HepG2 (cell line): ENCODE measurements around the gene BCAS3. TPM values are rescaled to one million over a fixed set of nuclear protein-coding genes. Genes with fewer than 3 reads are reported as not detected.

ENCODE experiments used
- CREM ChIP-seq, 2 experiments: sonication (generic) in 1 of 2; formaldehyde crosslinking in 1 of 2; IDR thresholded peaks; 2 replicates each; pipeline versions ENCODE4 v1.4.0 to v1.6.1; 2016 to 2020; ENCODE audit warnings: antibody characterized with exemption in 1 of 2, mild to moderate bottlenecking in 1 of 2, missing genetic modification reagents in 1 of 2
- NPAS2 ChIP-seq: sonication (generic); formaldehyde crosslinking; IDR thresholded peaks from 2 replicates; pipeline ENCODE4 v1.8.0; 2022; ENCODE audit warnings: mild to moderate bottlenecking, missing genetic modification reagents, borderline replicate concordance
- PITX1 ChIP-seq: sonication (generic); formaldehyde crosslinking; IDR thresholded peaks from 2 replicates; pipeline ENCODE4 v1.5.1; 2020; ENCODE audit warnings: mild to moderate bottlenecking, missing genetic modification reagents
- SCMH1 ChIP-seq: sonication (generic); formaldehyde crosslinking; IDR thresholded peaks from 2 replicates; pipeline ENCODE4 v1.9.0; 2021; ENCODE audit warnings: missing genetic modification reagents, mild to moderate bottlenecking, borderline replicate concordance
- TGIF2 ChIP-seq: IDR thresholded peaks from 2 replicates; pipeline ENCODE4 v1.6.1; 2016; ENCODE audit warnings: control low read depth, missing compliant biosample characterization
- ZFAT ChIP-seq: sonication (generic); formaldehyde crosslinking; conservative IDR thresholded peaks from 2 replicates; pipeline ENCODE4 v1.8.1; 2023; ENCODE audit warnings: missing genetic modification reagents, inconsistent platforms
- ZNF468 ChIP-seq: sonication (generic); formaldehyde crosslinking; IDR thresholded peaks from 2 replicates; pipeline ENCODE4 v1.8.0; 2022; ENCODE audit warnings: mild to moderate bottlenecking, moderate library complexity, missing genetic modification reagents
- ZSCAN20 ChIP-seq: sonication (generic); formaldehyde crosslinking; IDR thresholded peaks from 2 replicates; pipeline ENCODE4 v1.4.0; 2020; ENCODE audit warnings: missing genetic modification reagents, mild to moderate bottlenecking, borderline replicate concordance
- polyA plus RNA-seq, 8 experiments: library from polyadenylated mRNA; depleted of rRNA in 3 of 8; stranded (reverse) in 7 of 8; unstranded in 1 of 8; fragments of >200 nt; fragmentation: Illumina TruSeq in 4 of 8; extraction: Trizol in 4 of 8; gene quantifications; 2 replicates each; pipeline versions ENCODE4 v1.2.1 to v1.2.3, GENCODE V29; 2011 to 2016; ENCODE audit warnings: low read depth in 4 of 8, missing spikeins in 1 of 8, mixed read lengths in 1 of 8; ENCODE audit not compliant: insufficient read depth in 1 of 8
- total RNA-seq, 5 experiments: library from RNA; depleted of rRNA; stranded (reverse); fragments of >200 nt; fragmentation: Illumina TruSeq; extraction: Trizol; gene quantifications; 2 replicates each; pipeline ENCODE4 v1.2.3, GENCODE V29; 2016; ENCODE audit warnings: low read depth in 1 of 5
- TF ChIP-seq, protein P1 (sequence below): sonication (generic); formaldehyde crosslinking; IDR thresholded peaks from 2 replicates; pipeline ENCODE4 v1.4.0; 2020; ENCODE audit warnings: missing genetic modification reagents, borderline replicate concordance
- TF ChIP-seq, protein P2 (sequence below): sonication (generic); formaldehyde crosslinking; IDR thresholded peaks from 2 replicates; pipeline ENCODE4 v1.9.0; 2021; ENCODE audit warnings: missing genetic modification reagents, mild to moderate bottlenecking, borderline replicate concordance
- TF ChIP-seq, protein P3 (sequence below): sonication (generic); formaldehyde crosslinking; IDR thresholded peaks from 2 replicates; pipeline ENCODE4 v1.4.0; 2020; ENCODE audit warnings: mild to moderate bottlenecking, missing genetic modification reagents

BCAS3 gene
- total and polyA plus RNA-seq, 2 of the 13 experiments (the other 11 are each of a cell fraction or from before 2014, with no cell fraction given): 10.7 to 11.2 TPM

DNA sequence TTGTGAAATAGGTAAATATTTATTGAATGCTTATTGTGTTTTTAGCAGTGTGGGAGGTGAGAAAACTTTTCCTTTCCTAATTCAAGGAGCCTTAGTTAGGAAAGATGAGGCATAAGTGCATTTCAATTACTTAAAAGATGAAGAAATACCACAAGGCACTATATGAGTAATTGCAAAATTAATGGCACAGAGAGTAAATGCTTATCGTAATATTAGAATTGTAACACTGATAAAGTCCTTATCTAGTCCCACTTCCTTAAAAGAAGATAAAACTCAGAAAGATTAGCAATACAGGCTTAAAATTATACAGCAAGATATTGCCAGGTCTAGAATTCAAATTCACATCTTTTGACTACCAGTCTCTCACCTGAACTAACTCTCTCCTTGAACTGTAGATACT, 489.4 kb downstream of the BCAS3 start (continued):
- TF ChIP-seq, protein P1, sequence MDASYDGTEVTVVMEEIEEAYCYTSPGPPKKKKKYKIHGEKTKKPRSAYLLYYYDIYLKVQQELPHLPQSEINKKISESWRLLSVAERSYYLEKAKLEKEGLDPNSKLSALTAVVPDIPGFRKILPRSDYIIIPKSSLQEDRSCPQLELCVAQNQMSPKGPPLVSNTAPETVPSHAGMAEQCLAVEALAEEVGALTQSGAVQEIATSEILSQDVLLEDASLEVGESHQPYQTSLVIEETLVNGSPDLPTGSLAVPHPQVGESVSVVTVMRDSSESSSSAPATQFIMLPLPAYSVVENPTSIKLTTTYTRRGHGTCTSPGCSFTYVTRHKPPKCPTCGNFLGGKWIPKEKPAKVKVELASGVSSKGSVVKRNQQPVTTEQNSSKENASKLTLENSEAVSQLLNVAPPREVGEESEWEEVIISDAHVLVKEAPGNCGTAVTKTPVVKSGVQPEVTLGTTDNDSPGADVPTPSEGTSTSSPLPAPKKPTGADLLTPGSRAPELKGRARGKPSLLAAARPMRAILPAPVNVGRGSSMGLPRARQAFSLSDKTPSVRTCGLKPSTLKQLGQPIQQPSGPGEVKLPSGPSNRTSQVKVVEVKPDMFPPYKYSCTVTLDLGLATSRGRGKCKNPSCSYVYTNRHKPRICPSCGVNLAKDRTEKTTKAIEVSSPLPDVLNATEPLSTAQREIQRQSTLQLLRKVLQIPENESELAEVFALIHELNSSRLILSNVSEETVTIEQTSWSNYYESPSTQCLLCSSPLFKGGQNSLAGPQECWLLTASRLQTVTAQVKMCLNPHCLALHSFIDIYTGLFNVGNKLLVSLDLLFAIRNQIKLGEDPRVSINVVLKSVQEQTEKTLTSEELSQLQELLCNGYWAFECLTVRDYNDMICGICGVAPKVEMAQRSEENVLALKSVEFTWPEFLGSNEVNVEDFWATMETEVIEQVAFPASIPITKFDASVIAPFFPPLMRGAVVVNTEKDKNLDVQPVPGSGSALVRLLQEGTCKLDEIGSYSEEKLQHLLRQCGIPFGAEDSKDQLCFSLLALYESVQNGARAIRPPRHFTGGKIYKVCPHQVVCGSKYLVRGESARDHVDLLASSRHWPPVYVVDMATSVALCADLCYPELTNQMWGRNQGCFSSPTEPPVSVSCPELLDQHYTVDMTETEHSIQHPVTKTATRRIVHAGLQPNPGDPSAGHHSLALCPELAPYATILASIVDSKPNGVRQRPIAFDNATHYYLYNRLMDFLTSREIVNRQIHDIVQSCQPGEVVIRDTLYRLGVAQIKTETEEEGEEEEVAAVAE (CRISPR knock-in tag): no peak
- no peak for TF ChIP-seq CREM (IDR thresholded peaks at IDR 0.05)
- no peak for TF ChIP-seq CREM (CRISPR knock-in tag; IDR thresholded peaks at IDR 0.05)
- no peak for TF ChIP-seq TGIF2 (CRISPR knock-in tag)
- TF ChIP-seq ZNF468: no peak
- no peak for TF ChIP-seq ZSCAN20
- no peak for TF ChIP-seq SCMH1
- TF ChIP-seq, protein P2, sequence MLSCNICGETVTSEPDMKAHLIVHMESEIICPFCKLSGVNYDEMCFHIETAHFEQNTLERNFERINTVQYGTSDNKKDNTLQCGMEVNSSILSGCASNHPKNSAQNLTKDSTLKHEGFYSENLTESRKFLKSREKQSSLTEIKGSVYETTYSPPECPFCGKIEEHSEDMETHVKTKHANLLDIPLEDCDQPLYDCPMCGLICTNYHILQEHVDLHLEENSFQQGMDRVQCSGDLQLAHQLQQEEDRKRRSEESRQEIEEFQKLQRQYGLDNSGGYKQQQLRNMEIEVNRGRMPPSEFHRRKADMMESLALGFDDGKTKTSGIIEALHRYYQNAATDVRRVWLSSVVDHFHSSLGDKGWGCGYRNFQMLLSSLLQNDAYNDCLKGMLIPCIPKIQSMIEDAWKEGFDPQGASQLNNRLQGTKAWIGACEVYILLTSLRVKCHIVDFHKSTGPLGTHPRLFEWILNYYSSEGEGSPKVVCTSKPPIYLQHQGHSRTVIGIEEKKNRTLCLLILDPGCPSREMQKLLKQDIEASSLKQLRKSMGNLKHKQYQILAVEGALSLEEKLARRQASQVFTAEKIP: no peak
- TF ChIP-seq PITX1 (CRISPR knock-in tag): no peak
- TF ChIP-seq, protein P3, sequence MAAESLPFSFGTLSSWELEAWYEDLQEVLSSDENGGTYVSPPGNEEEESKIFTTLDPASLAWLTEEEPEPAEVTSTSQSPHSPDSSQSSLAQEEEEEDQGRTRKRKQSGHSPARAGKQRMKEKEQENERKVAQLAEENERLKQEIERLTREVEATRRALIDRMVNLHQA (CRISPR knock-in tag): no peak
- no peak for TF ChIP-seq NPAS2
- TF ChIP-seq ZFAT (CRISPR knock-in tag): no peak
